OCI-LY7 (cell line): ENCODE data around the gene CSNK2A2. TPM values are rescaled to one million over a fixed set of nuclear protein-coding genes. Genes with fewer than 3 reads are reported as not detected.
A peak's percentile ranks its signal among the peaks of the same experiment; 100 is the strongest.

ENCODE experiments used
- BruUV-seq: library from RNA; stranded (reverse); fragments of 400-500 nt; replicated peaks from 2 replicates; lab custom pipeline; 2021; lab: Mats Ljungman, UMichigan
- CTCF ChIA-PET: fragments of 300-600 bp; sonication (Branson Sonifier 250); formaldehyde crosslinking; loops from one replicate; lab custom pipeline; 2022; ENCODE audit warnings: antibody characterized with exemption; ENCODE audit not compliant: unreplicated experiment; lab: Charles Lee
- POLR2A ChIA-PET: fragments of 300-600 bp; sonication (Branson Sonifier 250); formaldehyde crosslinking; loops from one replicate; lab custom pipeline; 2022; ENCODE audit warnings: antibody characterized with exemption; lab: Charles Lee
- DNase-seq: peaks from one replicate; pipeline ENCODE4 v3.0.0-alpha.2; 2015; ENCODE audit warnings: low spot score
- H2AFZ ChIP-seq: fragments of 200-600 bp; sonication (generic), shearing (Covaris generic); 2 replicates; pipeline ENCODE4 v1.6.1; 2014; ENCODE audit warnings: mild to moderate bottlenecking, antibody characterized with exemption, low read length, moderate library complexity
- H3K27ac ChIP-seq: fragments of 200-600 bp; sonication (generic); 2 replicates; pipeline ENCODE4 v1.5.1; 2014; ENCODE audit warnings: mixed run types, low read depth, mild to moderate bottlenecking, moderate library complexity, low read length, inconsistent platforms; ENCODE audit not compliant: poor library complexity, severe bottlenecking
- H3K36me3 ChIP-seq: fragments of 200-600 bp; sonication (generic); 2 replicates; pipeline ENCODE4 v1.6.1; 2014; ENCODE audit warnings: mild to moderate bottlenecking, antibody characterized with exemption, low read length, moderate library complexity, mixed read lengths; ENCODE audit not compliant: insufficient read depth
- H3K4me1 ChIP-seq: fragments of 200-600 bp; sonication (generic); 2 replicates; pipeline ENCODE4 v1.5.1; 2014; ENCODE audit warnings: mild to moderate bottlenecking, low read length; ENCODE audit not compliant: insufficient read depth, poor library complexity, severe bottlenecking
- H3K4me2 ChIP-seq: fragments of 200-600 bp; sonication (generic); 2 replicates; pipeline ENCODE4 v1.6.1; 2014; ENCODE audit warnings: mild to moderate bottlenecking, low read length
- H3K4me3 ChIP-seq: fragments of 200-600 bp; sonication (generic); 2 replicates; pipeline ENCODE4 v1.5.1; 2014; ENCODE audit warnings: mild to moderate bottlenecking, low read depth, low read length; ENCODE audit not compliant: poor library complexity, severe bottlenecking
- H3K79me2 ChIP-seq: fragments of 200-600 bp; sonication (generic); 2 replicates; pipeline ENCODE4 v1.6.1; 2016; ENCODE audit warnings: low read depth, mild to moderate bottlenecking, low read length, moderate library complexity, mixed read lengths; ENCODE audit not compliant: insufficient read depth
- H3K9me2 ChIP-seq: fragments of 200-600 bp; sonication (generic); 2 replicates; pipeline ENCODE4 v1.6.1; 2016; ENCODE audit warnings: mild to moderate bottlenecking, low read length, mixed read lengths; ENCODE audit not compliant: insufficient read depth
- H3K9me3 ChIP-seq: fragments of 200-600 bp; sonication (generic); 2 replicates; pipeline ENCODE4 v1.6.1; 2014; ENCODE audit warnings: mild to moderate bottlenecking, mixed run types, low read length, mixed read lengths
- H4K20me1 ChIP-seq: fragments of 200-600 bp; sonication (generic); 2 replicates; pipeline ENCODE4 v1.6.1; 2014; ENCODE audit warnings: mild to moderate bottlenecking, antibody characterized with exemption, low read length, moderate library complexity, mixed read lengths; ENCODE audit not compliant: insufficient read depth
- EZH2phosphoT487 ChIP-seq: fragments of 200-600 bp; sonication (generic); IDR thresholded peaks from 2 replicates; pipeline ENCODE4 v1.6.1; 2018; ENCODE audit warnings: low read depth, borderline replicate concordance, mild to moderate bottlenecking, mixed run types, antibody characterized with exemption, low read length, moderate library complexity, mixed read lengths
- intact Hi-C: fragments of 100-400 bp; cut with micrococcal nuclease; formaldehyde crosslinking; loops from one replicate; pipeline ENCODE4 v1.10.0; 2022; ENCODE audit not compliant: unreplicated experiment
- total RNA-seq, 2 experiments: library from RNA; depleted of rRNA in 1 of 2; stranded (reverse); fragments of >200 nt in 1 of 2; shearing (Covaris generic) in 1 of 2; gene quantifications; 2 replicates each; pipeline ENCODE4 v1.2.3, GENCODE V29; 2014 to 2022
- TF ChIP-seq, protein P1 (sequence below): fragments of 200-600 bp; sonication (generic); conservative IDR thresholded peaks from 2 replicates; pipeline ENCODE4 v1.5.1; 2014; ENCODE audit warnings: mild to moderate bottlenecking, antibody characterized with exemption, low read length, moderate library complexity, mixed read lengths

The CSNK2A2 gene
- total RNA-seq, 2 experiments from 2014 or later = 28.7 to 106 TPM

DNA sequence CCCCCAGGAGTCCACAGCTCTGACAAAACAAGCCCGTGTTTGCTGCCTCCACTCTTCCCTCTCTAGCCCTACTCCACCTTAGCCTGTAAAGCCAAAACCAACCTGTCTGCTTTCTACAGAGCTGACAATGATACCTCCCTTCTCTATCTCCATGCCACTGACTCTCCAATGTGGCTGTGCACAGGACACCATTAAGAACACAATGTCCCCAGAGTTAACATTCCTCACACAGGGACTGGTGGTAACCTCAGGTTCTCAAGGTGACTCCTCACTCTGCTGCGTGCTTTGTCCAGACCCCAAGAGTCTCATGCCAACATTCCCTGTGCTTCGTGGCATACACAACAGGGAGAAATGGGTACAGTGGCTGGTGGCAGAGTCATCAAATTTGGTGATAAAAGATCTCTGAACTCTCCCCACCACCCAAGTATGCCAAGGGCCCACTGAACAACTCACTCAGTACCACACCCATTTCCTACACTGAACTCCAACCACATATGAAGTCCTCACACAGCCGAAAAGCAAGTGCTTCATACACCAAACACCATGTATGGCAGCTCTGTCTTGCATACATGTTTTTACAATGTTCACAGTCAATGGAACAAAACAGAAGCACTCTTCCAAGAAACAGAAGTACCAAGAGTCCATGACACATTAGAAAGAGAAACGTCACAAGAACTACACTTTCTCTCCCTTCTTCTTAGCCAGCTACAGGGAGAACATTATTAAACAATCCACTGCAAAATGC, 21.1 kb downstream of the CSNK2A2 start:
- H2AFZ ChIP-seq = no peak overlapping the region
- H3K9me3 ChIP-seq = no peaks in the 10 kb centered on the region
- no peak overlapping the region for H3K4me3 ChIP-seq
- no peaks in the 10 kb centered on the region for H3K9me2 ChIP-seq
- intact Hi-C loops = no loop called here
- ChIA-PET POLR2A (interaction anchor here (0.9 kb wide), 1 partner anchor 48 kb away, joined by 3 read pairs; the partner anchor contains the start of gene CFAP20), CTCF (no interaction called here)
- no peaks in the 10 kb centered on the region for H3K79me2 ChIP-seq
- no TSS peak for BruUV-seq
- no peaks in the 10 kb centered on the region for H3K4me1 ChIP-seq
- DNase-seq = no peak
- H3K27ac ChIP-seq = no peak overlapping the region
- H3K36me3 ChIP-seq = peaks cover 99% of the 10 kb centered on the region
- H3K4me2 ChIP-seq = no peak overlapping the region
- TF ChIP-seq EZH2phosphoT487 = no peak
- TF ChIP-seq, protein P1, sequence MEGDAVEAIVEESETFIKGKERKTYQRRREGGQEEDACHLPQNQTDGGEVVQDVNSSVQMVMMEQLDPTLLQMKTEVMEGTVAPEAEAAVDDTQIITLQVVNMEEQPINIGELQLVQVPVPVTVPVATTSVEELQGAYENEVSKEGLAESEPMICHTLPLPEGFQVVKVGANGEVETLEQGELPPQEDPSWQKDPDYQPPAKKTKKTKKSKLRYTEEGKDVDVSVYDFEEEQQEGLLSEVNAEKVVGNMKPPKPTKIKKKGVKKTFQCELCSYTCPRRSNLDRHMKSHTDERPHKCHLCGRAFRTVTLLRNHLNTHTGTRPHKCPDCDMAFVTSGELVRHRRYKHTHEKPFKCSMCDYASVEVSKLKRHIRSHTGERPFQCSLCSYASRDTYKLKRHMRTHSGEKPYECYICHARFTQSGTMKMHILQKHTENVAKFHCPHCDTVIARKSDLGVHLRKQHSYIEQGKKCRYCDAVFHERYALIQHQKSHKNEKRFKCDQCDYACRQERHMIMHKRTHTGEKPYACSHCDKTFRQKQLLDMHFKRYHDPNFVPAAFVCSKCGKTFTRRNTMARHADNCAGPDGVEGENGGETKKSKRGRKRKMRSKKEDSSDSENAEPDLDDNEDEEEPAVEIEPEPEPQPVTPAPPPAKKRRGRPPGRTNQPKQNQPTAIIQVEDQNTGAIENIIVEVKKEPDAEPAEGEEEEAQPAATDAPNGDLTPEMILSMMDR = no peak
- no peaks in the 10 kb centered on the region for H4K20me1 ChIP-seq

DNA sequence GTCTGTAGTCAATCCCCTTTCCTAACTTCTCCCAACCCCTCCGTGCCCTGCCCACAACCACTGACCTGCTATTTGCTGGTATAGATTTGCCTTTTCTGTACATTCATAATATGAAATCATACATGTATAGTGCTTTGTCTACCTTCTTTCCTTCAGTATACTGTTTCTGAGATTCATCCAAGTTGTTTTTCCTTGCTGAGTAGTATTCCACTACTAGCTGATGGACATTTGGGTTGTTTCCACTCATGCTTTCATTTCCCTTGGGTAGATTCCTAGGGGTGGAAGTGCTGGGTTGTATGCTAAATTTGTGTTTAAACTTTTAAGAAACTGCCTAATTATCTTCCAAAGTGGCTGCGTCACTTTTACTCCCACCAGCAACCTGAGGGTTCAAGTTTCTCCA, 27.7 kb downstream of the CSNK2A2 start:
- intact Hi-C loops = no loop called here
- CTCF ChIA-PET = no interaction called here

More for the DNA sequence above, 27.7 kb downstream of the CSNK2A2 start:
- no peak overlapping the region for H3K4me3 ChIP-seq
- H2AFZ ChIP-seq = no peak overlapping the region
- TF ChIP-seq, protein P1 = no peak
- TF ChIP-seq EZH2phosphoT487 = no peak
- POLR2A ChIA-PET = interaction anchor here (0.6 to 1.4 kb wide), 3 partner anchors 17 to 135 kb away, joined by 3 read pairs; a partner anchor contains a TSS
- H4K20me1 ChIP-seq = no peaks in the 10 kb centered on the region
- H3K4me1 ChIP-seq = no peaks in the 10 kb centered on the region
- no peak overlapping the region for H3K4me2 ChIP-seq
- H3K36me3 ChIP-seq = peaks cover 91% of the 10 kb centered on the region
- no peaks in the 10 kb centered on the region for H3K79me2 ChIP-seq
- H3K27ac ChIP-seq = no peak overlapping the region
- H3K9me2 ChIP-seq = no peaks in the 10 kb centered on the region
- BruUV-seq = TSS peak; percentile 14
- no peaks in the 10 kb centered on the region for H3K9me3 ChIP-seq
- DNase-seq = no peak
